NCI-H345 (cell line): Measurements from ENCODE around the gene TMEM154.
"Not testable (repeated sequence)": the region's sequence is repeated elsewhere in the genome, so short reads cannot be mapped to it uniquely, and the experiment has no call there.

ENCODE experiments used
- DNase-seq: peaks from one replicate; lab custom pipeline; 2025; lab: John Stamatoyannopoulos, UW

TMEM154 gene

DNA sequence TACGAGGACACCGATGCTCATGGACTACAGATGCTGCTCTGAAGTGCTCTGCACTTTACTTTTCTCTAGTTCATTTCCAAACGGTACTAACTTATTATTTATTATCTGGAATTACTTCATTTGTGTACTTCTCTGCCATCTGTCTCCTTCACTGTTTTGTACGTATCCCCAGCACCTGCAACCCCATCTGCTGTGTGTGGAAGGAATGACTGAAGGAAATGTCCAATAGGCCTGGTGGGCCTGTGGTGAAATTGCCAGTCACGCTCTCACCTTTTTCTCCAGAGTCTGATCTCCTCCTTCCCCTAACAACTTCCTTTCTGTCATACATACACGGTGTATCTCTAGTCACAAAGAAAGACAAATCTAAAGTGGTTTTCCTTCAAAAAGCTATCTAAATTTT is 12.9 kb downstream of the TMEM154 start:
- DNase-seq, result no peak

DNA sequence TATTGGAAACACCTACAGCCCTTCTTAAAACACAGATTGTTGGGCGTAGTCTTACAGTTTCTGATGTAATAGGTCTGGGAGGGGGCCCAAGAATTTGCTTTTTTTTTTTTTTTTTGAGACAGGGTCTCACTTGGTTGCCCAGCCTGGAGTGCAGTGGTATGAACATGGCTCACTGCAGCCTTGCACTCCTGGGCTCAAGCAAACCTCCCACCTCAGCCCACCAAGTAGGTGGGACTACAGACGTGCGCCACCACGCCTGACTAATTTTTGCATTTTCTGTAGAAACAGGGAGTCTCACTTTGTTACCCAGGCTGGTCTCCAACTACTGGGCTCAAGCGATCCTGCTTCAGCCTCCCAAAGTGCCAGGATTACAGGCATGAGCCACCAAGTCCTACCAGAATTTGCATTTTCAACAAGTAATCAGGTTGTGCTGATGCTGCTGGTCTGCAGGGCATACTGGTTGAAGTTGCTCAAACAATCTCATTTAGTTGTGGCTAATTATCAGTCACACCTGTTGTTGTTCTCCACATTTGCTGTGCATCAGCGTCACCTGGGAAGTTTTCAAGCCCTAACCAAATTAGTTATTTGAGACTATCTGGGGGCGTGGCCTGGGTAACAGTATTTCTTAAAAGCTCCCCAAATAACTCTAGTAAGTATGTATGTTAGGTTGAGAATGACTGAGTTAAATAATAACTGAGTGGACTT is 14.0 kb downstream of the TMEM154 start:
- DNase-seq, result no peak

DNA sequence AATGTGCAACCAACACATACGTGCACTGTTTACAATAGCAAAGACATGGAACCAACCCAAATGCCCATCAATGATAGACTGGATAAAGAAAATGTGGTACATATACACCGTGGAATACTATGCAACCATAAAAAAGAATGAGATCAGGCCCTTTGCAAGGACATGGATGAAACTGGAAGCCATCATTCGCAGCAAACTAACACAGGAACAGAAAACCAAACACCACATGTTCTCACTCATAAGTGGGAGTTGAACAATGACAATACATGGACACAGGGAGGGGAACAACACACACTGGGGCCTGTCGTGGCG is 15.8 kb downstream of the TMEM154 start:
- DNase-seq, result not testable (repeated sequence)

DNA sequence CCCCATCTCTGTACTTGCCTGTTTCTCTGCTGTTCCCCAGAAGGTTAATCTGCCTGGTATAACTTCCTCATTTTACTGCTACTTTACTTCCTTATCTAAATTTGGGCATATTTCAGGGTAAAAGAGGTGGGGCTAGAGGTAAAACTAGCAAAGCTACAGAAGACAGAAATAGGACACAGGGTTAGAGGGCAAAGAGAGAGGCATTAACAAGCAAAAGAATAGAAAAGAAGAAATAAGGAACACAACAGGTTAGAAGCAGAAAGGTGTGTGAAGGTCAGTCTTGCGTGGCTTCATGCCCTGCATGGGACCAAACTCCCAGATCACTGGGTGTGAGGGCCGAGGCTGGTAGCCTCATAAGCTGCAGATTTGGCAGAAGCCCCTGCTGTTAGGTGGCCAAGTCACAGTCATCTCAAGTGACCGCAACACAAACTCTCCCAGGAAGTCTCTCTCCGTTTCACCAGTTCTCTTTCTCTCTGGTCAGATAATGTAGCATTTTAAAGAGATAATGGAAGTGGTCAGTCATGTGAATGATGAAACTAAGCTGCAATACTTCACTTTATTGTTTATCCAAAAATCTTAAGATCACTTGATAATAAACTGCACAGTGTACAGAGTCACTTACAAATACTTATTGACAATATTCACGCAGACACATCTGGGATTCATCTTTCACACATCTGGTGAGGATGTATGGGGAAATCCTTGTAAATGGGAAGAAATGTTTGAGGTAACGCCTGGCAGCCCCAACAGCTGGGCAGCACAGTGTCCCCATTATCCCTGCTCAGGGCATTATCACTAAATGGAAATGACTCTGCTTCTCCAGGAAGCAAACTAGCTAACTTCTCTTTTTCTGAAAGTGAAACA is 16.4 kb downstream of the TMEM154 start:
- no peak for DNase-seq

DNA sequence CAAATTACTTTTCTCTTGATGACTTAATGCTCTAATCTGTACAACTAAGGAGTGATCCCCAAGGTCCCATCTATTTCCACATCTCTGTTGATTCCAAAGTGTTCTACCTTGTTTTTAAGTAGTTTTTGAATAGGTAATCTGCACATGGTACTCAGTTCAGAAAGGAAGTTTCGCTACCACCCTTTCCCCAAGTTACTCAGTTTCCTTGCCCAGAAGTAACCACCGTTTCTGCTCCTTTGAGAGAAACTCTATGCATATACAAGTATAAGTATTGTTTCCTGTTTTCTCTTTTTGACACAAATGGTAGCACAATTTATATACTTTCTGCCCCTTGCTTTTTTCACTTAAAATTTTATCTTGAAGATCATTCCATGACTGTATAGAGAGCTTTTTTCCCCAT is 18.1 kb downstream of the TMEM154 start:
- no peak for DNase-seq

DNA sequence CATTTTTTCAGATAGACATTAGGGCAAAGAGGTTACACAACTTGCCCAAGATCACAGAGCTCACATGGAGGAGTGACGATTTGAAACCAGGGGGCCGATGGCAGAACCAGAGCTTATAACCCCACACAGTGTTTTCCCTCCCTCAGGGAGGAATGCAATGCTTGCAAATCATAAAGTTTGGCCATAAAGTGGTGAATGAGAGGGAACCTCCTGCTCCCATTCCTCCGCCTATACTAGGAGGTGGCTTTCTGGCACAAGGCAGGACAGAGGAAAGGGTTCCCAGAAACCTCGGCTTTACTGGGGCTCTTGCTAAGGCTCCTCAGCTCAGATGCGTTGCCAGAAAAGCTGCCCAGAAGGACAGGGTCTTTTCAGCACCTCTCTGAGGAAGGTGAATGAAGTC is 19.3 kb downstream of the TMEM154 start:
- no peak for DNase-seq

DNA sequence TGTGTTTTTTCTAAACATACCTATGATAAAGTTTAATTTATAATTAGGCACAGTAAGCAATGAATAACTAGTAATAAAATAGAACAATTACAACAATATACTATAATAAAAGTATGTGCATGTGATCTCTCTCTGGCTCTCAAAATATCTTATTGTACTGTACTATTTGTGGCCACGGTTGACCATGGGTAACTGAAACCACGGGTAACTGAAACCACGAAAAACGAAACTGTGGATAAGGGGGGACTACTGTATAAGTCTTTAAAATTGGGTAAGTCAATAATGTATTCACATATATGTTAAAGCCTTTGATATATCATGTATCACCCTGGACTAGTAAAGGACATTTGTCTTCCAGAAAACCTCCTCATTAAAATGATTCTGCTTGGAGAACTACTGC is 20.0 kb downstream of the TMEM154 start:
- no peak for DNase-seq

DNA sequence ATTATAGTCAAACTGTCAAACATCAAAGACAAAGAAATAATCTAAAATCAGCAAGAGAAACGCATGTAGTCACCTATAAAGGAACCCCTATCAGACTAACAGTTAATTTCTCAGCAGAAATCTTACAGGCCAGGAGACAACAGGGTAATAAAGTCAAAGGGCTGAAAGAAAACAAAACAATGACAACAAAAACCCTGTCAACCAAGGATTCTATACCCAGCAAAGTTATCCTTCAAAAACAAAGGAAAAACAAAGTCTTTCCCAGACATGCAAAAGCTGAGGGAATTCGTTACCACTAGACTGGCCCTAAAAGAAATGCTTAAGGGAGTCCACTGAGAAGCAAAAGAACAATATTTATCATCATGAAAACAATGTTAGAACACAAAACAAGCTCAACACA is 22.1 kb downstream of the TMEM154 start:
- no peak for DNase-seq

DNA sequence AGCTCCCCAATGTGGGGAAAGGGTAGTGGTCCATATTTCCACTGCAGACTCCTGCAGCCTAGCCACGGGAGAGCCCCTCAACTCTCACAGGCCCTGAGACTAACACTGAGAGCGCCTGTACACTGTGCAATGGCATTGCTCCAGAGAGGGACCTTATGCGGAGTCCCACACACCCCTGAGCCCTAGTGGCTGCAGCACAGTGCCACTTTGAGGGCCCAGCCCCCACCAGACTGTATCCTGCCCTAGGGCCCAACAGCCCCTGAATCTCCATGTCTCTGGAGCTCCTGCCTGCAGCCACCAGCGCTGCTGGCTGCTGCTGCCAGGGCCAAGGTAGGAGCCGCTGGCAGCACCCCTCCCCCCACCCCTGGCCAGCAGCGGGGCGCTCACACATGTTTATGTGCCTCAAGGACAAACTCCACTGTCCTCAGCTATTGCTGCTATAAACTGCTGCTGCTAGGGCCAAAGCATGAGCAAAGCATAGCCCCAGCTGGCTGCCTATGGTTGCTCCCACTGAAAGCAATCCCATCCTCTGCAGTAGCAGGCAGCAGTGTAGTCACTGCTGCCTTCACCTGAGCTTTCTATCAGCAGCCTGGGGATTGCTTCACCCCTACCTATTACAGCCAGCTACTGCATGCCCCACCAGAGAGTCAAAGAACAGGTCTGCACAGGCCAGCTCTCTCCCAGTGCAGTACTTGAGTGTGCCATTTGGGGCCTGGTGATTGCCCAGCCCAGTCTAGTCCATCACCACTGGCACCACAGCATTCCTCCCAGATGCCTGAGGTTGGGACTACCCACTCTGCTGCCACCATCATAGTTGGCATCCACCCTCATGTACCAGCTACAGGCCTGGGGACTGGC is 24.3 kb downstream of the TMEM154 start:
- no peak for DNase-seq

DNA sequence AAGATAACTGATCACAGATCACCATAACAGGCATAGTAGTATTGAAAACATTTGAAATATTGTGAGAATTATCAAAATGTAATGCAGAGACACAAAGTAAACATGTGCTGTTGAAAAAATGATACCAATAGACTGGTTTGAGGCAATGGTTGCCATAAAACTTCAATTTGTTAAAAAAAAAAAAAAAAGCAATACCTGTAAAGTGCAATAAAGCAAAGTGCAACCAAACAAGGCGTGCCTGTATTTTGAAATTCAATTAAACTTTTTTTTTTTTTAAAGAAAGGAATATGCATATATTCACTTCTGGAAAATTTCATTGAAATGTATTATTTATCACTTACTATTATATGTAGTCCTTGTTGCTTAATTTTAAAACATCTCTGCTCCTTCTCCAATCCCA is 27.7 kb downstream of the TMEM154 start:
- no peak for DNase-seq

DNA sequence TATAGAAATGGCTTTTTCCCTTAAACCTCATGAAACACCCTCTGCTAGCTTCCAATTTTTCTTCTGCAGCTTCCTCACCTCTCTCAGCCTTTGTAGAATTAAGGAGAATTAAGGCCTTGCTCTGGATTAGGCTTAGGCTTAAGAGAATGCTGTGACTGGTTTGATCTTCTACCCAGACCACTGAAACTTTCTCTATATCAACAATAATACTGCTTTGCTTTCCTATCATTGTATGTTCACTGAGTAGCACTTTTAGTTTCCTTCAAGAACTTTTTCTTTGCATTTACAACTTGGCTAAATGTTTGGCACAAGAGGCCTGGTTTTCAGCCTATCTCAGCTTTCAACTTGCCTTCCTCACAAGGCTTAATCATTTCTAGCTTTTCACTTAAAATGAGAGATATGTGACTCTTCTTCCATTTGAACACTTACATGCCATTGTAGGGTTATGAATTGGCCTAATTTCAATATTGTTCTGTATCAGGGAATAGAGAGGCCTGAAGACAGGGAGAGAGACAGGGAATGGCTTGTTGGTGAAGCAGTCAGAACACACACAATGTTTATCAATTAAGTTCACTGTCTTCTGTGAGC is 28.2 kb downstream of the TMEM154 start:
- DNase-seq, result no peak

DNA sequence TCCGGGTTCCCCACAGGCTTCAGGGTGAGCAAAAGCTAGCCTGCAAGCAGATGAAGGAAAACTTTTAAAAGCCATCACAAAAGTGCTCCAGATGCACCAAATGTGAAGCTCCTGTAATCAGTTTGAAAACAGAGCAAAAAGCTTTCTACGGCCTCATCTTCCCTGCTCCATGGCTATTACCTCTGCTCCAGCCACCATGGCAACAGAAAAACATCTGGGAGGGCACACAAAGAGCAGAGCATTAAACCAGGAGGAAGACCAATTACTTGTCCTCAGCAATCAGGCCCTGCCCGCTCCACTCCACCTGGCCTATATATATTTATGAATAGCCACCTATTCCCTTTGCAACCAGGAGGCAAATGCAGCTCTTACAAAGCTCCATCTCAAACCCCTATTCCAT is 33.6 kb downstream of the TMEM154 start:
- DNase-seq, result no peak

DNA sequence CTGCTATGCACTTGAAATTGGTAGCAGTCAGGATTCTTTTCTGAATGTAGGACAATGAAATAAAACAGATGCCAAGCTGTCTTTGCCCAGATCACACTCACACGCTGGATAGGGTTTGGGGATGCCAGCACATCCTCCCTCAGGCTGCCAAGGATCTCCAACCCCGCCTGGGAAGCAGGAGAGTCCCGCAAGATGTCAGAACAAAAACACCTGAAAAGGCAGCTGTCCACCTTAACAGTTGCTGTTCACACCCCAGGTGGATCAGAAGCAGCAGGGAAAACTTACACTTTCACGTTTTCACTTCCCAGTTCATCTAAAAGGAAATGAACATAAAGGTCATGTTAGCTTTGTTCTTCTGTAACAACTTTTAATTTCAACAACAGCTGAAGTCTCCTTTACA is 35.7 kb downstream of the TMEM154 start:
- DNase-seq, result no peak

DNA sequence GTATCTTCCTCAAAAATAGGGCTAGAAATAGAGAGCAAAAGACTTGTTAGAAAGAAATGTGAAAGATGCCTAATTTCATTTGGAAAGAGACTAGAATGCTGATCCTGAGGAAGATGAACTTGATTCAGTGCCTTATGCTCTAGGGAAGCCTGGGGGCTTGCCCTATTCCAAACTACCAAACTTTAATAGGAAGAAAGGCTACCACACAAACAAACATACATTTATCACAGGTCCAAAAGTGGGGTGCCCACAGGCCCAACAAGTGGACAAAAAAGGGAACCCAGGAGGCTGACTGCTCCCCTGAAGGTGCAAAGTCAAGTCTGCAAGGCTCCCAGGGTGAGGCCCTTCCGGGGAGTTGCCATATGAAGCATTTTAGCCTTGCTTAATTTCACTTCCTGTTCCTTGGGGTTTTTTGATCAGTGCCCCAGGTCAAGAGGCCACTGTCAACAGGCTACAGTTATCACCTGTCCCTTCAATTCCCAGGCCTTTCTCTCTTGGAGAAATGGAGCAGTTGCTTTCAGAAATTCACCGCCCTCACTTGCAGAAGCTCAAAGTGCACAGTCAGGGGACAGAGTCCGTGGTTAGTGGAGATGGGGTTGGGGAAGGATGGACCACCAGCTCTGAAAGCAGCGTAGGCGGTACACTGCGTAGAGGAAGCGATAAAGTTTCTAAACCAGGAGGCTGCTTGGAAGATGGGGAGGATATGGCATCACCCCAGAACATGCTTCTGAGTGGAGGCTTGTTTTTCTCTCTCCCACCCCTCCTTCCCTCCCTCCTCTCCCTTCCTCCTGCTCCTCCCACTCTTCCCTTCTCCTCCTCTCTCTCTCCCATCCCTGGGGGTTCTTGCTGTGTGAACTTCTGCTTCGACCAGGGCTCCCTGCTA is 36.4 kb downstream of the TMEM154 start:
- DNase-seq, result no peak

DNA sequence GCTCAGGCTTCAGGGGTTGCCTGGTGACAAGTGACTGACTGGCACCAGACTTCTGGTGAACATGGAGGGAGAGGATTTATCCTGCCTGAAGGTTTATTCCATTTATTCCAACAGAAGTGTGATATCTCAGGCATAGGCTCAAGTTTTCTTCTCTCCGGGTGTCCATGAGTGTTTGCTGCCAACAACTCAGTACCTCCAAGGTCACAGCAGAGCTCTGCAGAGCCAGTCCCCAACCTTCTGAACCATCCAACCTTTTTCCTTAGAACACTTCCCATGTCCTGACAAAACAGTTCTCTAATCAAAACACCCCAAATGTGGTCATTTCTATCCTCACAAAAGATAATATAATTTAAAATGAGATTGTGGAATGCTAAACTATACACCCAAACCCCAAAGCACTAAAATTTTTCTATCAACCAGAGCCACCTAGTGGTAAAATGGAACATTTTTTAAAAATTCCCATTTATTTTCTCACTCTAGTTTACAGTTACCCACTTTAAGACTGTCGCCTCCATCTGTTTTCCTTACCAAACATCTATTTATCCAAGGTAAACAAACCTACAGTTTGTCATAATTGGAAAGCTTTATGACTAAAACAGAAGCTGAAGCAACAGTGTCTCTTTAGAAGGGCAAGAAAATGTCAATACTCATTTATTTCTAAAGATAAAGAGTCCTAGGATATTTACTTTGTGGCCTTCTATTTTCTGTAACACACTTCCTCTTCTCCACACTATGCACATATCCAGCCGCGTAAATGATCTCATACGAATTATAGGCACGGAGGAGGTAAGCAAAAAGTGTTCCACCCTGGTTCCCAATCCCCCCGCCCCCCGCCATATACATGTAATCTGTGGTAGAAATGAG is 39.5 kb downstream of the TMEM154 start:
- DNase-seq, result peak; percentile 27

DNA sequence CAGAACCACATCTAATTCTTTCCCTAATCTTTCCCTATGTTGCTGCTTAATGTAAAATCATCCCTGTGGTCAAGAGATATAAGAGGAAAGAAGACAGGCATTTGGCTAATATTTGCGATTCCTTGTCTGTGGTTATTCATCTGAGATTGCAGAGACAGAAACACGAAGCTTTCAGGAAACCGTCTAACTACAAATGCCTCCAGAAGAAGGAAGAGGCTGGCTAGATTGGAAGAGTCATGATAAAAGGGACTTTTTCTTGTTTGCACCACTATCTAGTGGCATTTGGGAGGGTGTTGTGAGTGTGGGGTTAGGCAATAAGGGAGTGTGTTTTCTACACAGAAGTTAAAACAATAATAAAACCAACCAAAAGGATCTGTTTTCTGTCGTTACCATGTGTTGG is 43.9 kb downstream of the TMEM154 start:
- DNase-seq, result no peak

DNA sequence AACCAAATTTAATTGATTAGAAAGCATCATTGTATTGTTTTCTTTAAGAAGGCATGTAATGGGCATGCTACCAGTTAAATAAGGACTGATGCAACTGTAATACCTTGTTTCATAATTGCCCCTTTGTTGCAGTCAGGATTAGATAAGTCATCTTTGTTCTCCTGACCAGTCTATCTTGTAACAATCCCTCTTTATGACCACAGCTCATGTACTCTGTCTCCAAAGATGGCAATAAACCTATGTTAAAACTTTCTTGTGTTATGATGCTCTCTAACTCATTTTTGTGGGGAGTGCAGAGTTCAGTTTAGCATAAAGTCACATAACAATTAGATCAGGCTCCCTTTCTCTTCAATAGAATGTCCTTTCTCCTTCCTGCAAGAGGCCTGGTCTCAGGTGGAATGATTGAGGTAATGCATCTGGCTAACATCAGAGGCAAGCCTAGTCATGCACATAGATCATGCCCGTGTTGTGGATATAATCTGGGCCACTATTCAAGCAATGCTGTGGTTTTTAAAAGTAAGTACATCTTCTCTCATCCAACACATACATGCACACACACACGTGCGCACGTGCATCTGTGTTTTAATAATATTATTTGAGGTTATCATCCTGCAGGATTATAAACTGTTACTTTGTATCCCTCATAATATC is 45.6 kb downstream of the TMEM154 start:
- no peak for DNase-seq

DNA sequence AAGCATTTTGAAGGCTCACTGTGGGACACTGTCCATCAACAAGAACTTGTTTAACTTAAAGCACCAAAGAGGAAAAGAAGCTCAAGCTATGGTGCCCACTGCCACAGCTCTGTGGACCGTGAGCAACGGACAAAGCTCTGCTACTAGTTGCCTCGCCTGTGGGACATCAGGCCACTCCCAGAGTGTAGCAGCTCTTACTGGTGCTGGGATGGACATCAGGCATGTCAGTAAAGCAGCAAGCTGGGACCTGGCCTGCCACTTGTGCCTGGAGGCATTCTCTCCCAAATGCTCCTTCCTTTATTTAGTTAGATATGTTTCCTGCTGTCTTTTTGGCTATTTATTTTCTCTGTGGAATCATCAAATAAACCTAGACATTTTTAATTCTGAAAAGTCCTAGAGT is 46.7 kb downstream of the TMEM154 start:
- DNase-seq, result no peak

DNA sequence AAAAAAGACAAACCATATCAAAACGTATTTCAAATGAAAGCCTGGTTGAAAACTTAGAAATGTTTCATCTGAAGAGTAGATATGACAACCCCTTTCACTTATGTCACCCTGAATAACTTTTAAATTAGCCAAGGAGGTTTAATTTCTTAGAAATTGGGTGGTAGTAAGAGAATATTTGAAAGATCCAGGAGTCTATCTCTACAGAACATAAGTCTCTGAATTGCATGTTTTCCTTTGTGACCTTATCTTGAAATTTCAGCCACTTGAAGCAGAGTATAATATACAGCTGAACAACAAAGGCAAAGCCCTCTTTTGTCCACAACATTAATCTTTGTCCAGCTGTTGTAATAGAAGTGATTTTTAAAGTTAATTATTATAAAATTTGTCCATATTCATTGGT is 49.5 kb downstream of the TMEM154 start:
- no peak for DNase-seq

DNA sequence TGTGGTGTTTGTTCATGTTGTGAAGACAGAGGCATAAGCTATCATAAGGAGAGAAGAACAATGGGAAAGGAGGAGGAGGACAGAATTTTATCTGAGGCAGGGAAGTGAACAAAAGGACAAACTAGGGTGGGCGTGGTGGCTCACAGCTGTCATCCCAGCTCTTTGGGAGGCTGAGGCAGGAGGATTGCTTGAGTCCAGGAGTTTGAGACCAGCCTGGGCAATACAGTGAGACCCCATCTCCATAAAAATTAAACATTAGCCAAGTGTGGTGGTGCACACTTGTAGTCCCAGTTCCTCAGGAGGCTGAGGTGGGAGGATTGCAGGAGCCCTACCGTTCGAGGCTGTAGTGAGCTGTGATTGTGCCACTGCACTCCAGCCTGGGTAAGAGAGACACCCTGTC is 49.9 kb downstream of the TMEM154 start:
- DNase-seq, result no peak
